Spinal cord (tissue), 10 donors: ENCODE results near the gene TNIK. TPM values are rescaled to one million over a fixed set of nuclear protein-coding genes. Genes with fewer than 3 reads are reported as not detected.

Experiments used
- DNase-seq, 6 donors: peaks; one replicate each; pipeline versions ENCODE4 v3.0.0 to v3.0.0-alpha.2; 2013 to 2015; ENCODE audit warnings: low spot score in 6 of 6, low read depth in 4 of 6
- H3K27ac ChIP-seq: one replicate; pipeline ENCODE4 v1.5.1; 2013; ENCODE audit warnings: low read depth, low read length, control low read depth
- H3K27me3 ChIP-seq: one replicate; pipeline ENCODE4 v1.6.1; 2013; ENCODE audit warnings: low read length; ENCODE audit not compliant: control insufficient read depth, insufficient read depth
- H3K36me3 ChIP-seq: one replicate; pipeline ENCODE4 v1.6.1; 2013; ENCODE audit warnings: low read length; ENCODE audit not compliant: control insufficient read depth, insufficient read depth
- H3K4me1 ChIP-seq: one replicate; pipeline ENCODE4 v1.6.1; 2013; ENCODE audit warnings: low read length; ENCODE audit not compliant: control insufficient read depth, insufficient read depth
- H3K4me3 ChIP-seq: one replicate; pipeline ENCODE4 v1.5.1; 2013; ENCODE audit warnings: low read depth, low read length, control low read depth
- H3K9me3 ChIP-seq: one replicate; pipeline ENCODE4 v1.6.1; 2013; ENCODE audit warnings: low read length; ENCODE audit not compliant: control insufficient read depth, insufficient read depth
- WGBS: methylation state at CpG from one replicate; pipeline ENCODE4 v1.1.5; 2013; ENCODE audit warnings: missing lambda C conversion rate; ENCODE audit not compliant: insufficient coverage; 5-methylcytosine and 5-hydroxymethylcytosine counted together
- polyA plus RNA-seq, 2 donors: library from polyadenylated mRNA; unstranded; fragments of 120-200 nt; gene quantifications; one replicate each; pipeline ENCODE4 v1.2.1, GENCODE V29; 2013; ENCODE audit not compliant: insufficient read length in 2 of 2
- total RNA-seq, 2 donors: library from RNA; depleted of rRNA in 1 of 2; stranded (reverse); fragments of 120-200 nt in 1 of 2; fragments of >200 nt in 1 of 2; gene quantifications; one replicate each; pipeline versions ENCODE4 v1.2.3 to v1.2.4, GENCODE V29; 2013 to 2014
- donor health status: healthy.

TNIK gene
- total and polyA plus RNA-seq, 4 donors = 38.3 to 105 (median 88.5) TPM

GRCh38 chr3:171231361-171231760, 228.8 kb downstream of the TNIK start:
- H3K4me1 ChIP-seq = peaks cover 16% of the 10 kb centered on the region
- DNase-seq = no peak
- no peak overlapping the region for H3K27ac ChIP-seq
- H3K9me3 ChIP-seq = no peaks in the 10 kb centered on the region
- H3K4me3 ChIP-seq = no peak overlapping the region
- no peaks in the 10 kb centered on the region for H3K36me3 ChIP-seq
- no peaks in the 10 kb centered on the region for H3K27me3 ChIP-seq
- 78% methylated on average over 3 of the region's 4 CpGs for WGBS

DNA sequence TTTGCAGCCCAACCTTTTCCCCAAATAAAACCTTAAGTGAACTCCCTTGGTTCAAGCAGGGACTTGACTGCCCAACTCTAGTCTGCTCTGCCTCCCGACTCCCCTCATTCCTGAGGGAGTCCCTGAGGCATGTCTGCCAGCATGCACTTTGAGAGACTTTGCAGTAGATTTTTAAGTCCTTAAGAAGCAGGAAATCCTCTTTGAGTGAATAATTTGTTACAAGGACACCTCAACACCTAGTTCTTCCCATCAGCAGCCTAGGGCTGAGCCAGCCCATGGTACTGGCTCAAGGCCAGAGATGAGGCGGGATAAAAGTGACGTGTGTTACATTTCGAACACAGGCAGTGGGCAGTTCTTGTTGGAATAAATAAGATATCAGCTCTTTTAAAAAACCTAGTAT, 229.3 kb downstream of the TNIK start:
- no peaks in the 10 kb centered on the region for H3K36me3 ChIP-seq
- WGBS = 33% methylated on average over 1 of the region's 4 CpGs
- peak in 1 of 6 donors; percentile 23 for DNase-seq
- H3K4me1 ChIP-seq = peaks cover 14% of the 10 kb centered on the region
- H3K27ac ChIP-seq = no peak overlapping the region
- H3K27me3 ChIP-seq = no peaks in the 10 kb centered on the region
- H3K9me3 ChIP-seq = peaks cover 2% of the 10 kb centered on the region
- H3K4me3 ChIP-seq = no peak overlapping the region

- Histone ChIP-seq H3K27ac (no peak overlapping the region), H3K4me1 (peaks cover 4% of the 10 kb centered on the region)
- WGBS = no CpG with 5 or more reads among the region's 2 CpGs
Observed at GRCh38 chr3:171229173-171229572, 231.0 kb downstream of the TNIK start.

GRCh38 chr3:171228240-171228639, 232.0 kb downstream of the TNIK start:
- H3K36me3 ChIP-seq = no peaks in the 10 kb centered on the region
- H3K27me3 ChIP-seq = no peaks in the 10 kb centered on the region
- no CpG with 5 or more reads among the region's 4 CpGs for WGBS
- peaks cover 4% of the 10 kb centered on the region for H3K4me1 ChIP-seq
- peak in 2 of 6 donors; percentile 25 to 57 for DNase-seq
- H3K27ac ChIP-seq = no peak overlapping the region
- H3K9me3 ChIP-seq = peaks cover 2% of the 10 kb centered on the region
- H3K4me3 ChIP-seq = no peak overlapping the region

More at GRCh38 chr3:171229173-171229572, 231.0 kb downstream of the TNIK start:
- DNase-seq = no peak
- Histone ChIP-seq H3K9me3 (peaks cover 2% of the 10 kb centered on the region), H3K4me3 (no peak overlapping the region), H3K27me3 (no peaks in the 10 kb centered on the region), H3K36me3 (no peaks in the 10 kb centered on the region)

- no CpG with 5 or more reads among the region's 3 CpGs for WGBS
- DNase-seq = no peak
- Histone ChIP-seq H3K27ac (no peak overlapping the region), H3K27me3 (no peaks in the 10 kb centered on the region), H3K4me1 (peaks cover 4% of the 10 kb centered on the region), H3K36me3 (no peaks in the 10 kb centered on the region), H3K4me3 (no peak overlapping the region), H3K9me3 (peaks cover 2% of the 10 kb centered on the region)
Observed at GRCh38 chr3:171227828-171228227, 232.4 kb downstream of the TNIK start.

- no peak overlapping the region for H3K27ac ChIP-seq
- H3K27me3 ChIP-seq = no peaks in the 10 kb centered on the region
- DNase-seq = no peak
- peaks cover 2% of the 10 kb centered on the region for H3K9me3 ChIP-seq
- H3K4me3 ChIP-seq = no peak overlapping the region
- H3K4me1 ChIP-seq = peaks cover 4% of the 10 kb centered on the region
- H3K36me3 ChIP-seq = no peaks in the 10 kb centered on the region
Observed at GRCh38 chr3:171227359-171227758, 232.8 kb downstream of the TNIK start.

DNA sequence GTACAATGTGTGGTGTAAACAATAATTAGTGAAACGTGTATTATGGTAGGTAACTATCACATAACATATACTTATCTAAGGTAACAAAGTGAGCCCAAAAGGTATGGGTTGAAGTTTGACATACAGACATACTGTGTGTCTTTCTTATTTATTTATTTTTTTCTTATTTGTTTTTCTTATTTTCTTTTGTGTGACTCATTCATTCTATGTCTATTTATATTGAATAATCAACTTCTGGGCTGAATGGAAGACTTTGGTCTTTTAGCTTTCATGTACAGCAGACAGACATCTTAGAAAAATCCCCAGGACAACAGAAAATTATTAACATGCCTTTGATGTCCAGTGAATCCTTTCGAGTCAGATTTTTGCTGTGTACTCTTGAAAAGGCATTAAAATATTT, 233.4 kb downstream of the TNIK start:
- DNase-seq = no peak
- H3K27me3 ChIP-seq = no peaks in the 10 kb centered on the region
- no peaks in the 10 kb centered on the region for H3K36me3 ChIP-seq
- H3K4me3 ChIP-seq = no peak overlapping the region
- H3K9me3 ChIP-seq = peaks cover 2% of the 10 kb centered on the region
- no peak overlapping the region for H3K27ac ChIP-seq
- WGBS = no CpG with 5 or more reads among the region's 2 CpGs
- H3K4me1 ChIP-seq = peaks cover 4% of the 10 kb centered on the region

DNA sequence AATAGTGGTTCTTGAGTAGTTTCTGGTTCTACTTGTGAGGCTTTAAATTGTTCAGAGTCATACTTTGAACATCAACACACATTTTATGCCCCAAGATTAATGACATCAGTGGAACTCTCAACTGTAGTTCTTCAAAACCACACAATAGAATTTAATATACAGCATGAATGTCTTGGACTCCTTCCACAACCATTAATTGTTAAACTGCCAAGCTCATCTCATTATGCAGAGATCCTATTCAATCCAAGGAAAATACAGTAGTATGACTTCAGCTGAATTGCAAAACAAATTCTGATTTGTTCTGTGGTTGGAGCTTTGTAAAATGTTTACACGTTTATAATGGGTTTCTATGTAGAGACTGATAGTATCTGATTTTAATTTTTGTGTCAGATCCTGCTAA, 234.5 kb downstream of the TNIK start:
- Histone ChIP-seq H3K27me3 (no peaks in the 10 kb centered on the region), H3K27ac (no peak overlapping the region), H3K9me3 (peaks cover 2% of the 10 kb centered on the region), H3K36me3 (no peaks in the 10 kb centered on the region), H3K4me1 (peaks cover under 1% of the 10 kb centered on the region), H3K4me3 (no peak overlapping the region)
- peak in 1 of 6 donors; percentile 57 for DNase-seq
- WGBS = no CpG with 5 or more reads among the region's 1 CpG

- DNase-seq = no peak
- Histone ChIP-seq H3K4me3 (no peak overlapping the region), H3K4me1 (no peaks in the 10 kb centered on the region), H3K27me3 (no peaks in the 10 kb centered on the region), H3K9me3 (peaks cover 2% of the 10 kb centered on the region), H3K27ac (no peak overlapping the region), H3K36me3 (no peaks in the 10 kb centered on the region)
- WGBS = 67% methylated on average over 1 of the region's 2 CpGs
Observed at GRCh38 chr3:171225165-171225564, 235.0 kb downstream of the TNIK start.

GRCh38 chr3:171223396-171223795, 236.8 kb downstream of the TNIK start:
- H3K27ac ChIP-seq = no peak overlapping the region
- WGBS = no CpG with 5 or more reads among the region's 1 CpG
- peaks cover 2% of the 10 kb centered on the region for H3K9me3 ChIP-seq
- no peaks in the 10 kb centered on the region for H3K36me3 ChIP-seq
- no peak overlapping the region for H3K4me3 ChIP-seq
- no peak for DNase-seq
- no peaks in the 10 kb centered on the region for H3K4me1 ChIP-seq
- H3K27me3 ChIP-seq = no peaks in the 10 kb centered on the region
